EH (cell line): ENCODE results near the gene DCUN1D1.

Experiments used
- DNase-seq: peaks from one replicate; pipeline ENCODE4 v3.0.0-alpha.2; 2015; ENCODE audit warnings: low read depth

DCUN1D1 gene

GRCh38 chr3:182892226-182892625, 88.1 kb downstream of the DCUN1D1 start:
- no peak for DNase-seq

- DNase-seq, result no peak
Observed at GRCh38 chr3:182891364-182891763, 89.0 kb downstream of the DCUN1D1 start.

- DNase-seq, result no peak
Observed at GRCh38 chr3:182889948-182890629, 90.2 kb downstream of the DCUN1D1 start.
